Measurements from ENCODE around the gene MEIKIN.
"Not testable (repeated sequence)": the region's sequence is repeated elsewhere in the genome, so short reads cannot be mapped to it uniquely, and the experiment has no call there.

Gene MEIKIN

DNA sequence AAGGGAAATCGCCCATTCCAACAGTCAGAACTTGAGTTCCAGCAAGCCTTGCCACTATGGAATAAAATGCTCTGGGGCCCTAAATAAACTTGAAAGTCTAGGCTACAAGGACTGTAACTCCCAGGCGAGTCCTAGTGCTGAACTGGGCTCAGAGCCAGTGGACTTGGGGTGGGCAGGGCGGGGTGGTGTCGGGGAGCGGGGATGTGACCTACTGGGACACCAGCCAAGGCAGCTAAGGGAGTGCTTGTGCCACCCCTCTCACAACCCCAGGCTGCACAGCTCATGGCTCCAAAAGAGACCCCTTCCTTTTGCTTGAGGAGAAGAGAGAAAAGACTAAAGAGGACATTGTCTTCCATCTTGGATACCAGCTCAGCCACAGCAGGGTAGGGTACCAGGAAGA, 61.5 kb downstream of the MEIKIN start:
- Histone ChIP-seq H3K27ac (ENCODE audit: low read length) (no peak overlapping the region), H3K36me3 (replicated peaks; ENCODE audit: insufficient read depth, low read length) (no peaks in the 10 kb centered on the region), H3F3A (ENCODE audit: insufficient read depth, low read length) (no peaks in the 10 kb centered on the region), H3K4me2 (ENCODE audit: low read depth, low read length) (no peak overlapping the region), H3K27me3 (replicated peaks; ENCODE audit: insufficient read depth, low read length) (no peaks in the 10 kb centered on the region), H3K9me2 (replicated peaks; ENCODE audit: insufficient read depth, low read length) (no peaks in the 10 kb centered on the region), H3K4me3 (ENCODE audit: low read length) (no peak overlapping the region), H2AFZ (ENCODE audit: low read length) (no peak overlapping the region), H4K20me1 (ENCODE audit: insufficient read depth, low read length) (no peaks in the 10 kb centered on the region), H3K79me2 (ENCODE audit: low read length) (no peaks in the 10 kb centered on the region), H3K9me3 (replicated peaks; ENCODE audit: insufficient read depth, low read length) (no peaks in the 10 kb centered on the region), H3K9ac (ENCODE audit: low read length) (no peak overlapping the region), H3K4me1 (ENCODE audit: low read length) (no peaks in the 10 kb centered on the region)
- no peak for TF ChIP-seq EZH2phosphoT487 (IDR thresholded peaks at IDR 0.05; ENCODE audit: low read length)
- TF ChIP-seq, protein P1, sequence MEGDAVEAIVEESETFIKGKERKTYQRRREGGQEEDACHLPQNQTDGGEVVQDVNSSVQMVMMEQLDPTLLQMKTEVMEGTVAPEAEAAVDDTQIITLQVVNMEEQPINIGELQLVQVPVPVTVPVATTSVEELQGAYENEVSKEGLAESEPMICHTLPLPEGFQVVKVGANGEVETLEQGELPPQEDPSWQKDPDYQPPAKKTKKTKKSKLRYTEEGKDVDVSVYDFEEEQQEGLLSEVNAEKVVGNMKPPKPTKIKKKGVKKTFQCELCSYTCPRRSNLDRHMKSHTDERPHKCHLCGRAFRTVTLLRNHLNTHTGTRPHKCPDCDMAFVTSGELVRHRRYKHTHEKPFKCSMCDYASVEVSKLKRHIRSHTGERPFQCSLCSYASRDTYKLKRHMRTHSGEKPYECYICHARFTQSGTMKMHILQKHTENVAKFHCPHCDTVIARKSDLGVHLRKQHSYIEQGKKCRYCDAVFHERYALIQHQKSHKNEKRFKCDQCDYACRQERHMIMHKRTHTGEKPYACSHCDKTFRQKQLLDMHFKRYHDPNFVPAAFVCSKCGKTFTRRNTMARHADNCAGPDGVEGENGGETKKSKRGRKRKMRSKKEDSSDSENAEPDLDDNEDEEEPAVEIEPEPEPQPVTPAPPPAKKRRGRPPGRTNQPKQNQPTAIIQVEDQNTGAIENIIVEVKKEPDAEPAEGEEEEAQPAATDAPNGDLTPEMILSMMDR (IDR thresholded peaks at IDR 0.05; ENCODE audit: low read length) = no peak
- DNase-seq = no peak

DNA sequence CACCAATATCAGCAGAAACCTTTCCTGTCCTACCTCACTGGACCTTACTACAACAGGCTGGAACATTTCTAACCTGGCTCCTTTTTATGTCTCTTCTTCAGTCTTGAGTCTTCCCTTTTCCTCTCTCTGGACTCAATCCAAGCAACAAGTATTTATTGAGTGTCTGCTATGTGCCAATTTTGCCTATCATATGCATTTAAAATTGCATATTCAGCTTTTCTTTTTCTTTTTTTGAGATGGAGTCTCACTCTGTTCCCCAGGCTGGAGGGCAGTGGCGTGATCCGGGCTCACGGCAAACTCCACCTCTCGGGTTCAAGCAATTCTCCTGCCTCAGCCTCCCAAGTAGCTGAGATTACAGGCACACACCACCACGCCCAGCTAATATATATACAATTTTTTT, 65.8 kb downstream of the MEIKIN start:
- H3K27me3 ChIP-seq (replicated peaks; ENCODE audit: insufficient read depth, low read length) = no peaks in the 10 kb centered on the region
- no peaks in the 10 kb centered on the region for H4K20me1 ChIP-seq (ENCODE audit: insufficient read depth, low read length)
- H3K4me3 ChIP-seq (ENCODE audit: low read length) = no peak overlapping the region
- DNase-seq = no peak
- H3K9ac ChIP-seq (ENCODE audit: low read length) = no peak overlapping the region
- no peaks in the 10 kb centered on the region for H3K9me3 ChIP-seq (replicated peaks; ENCODE audit: insufficient read depth, low read length)
- H3K27ac ChIP-seq (ENCODE audit: low read length) = no peak overlapping the region
- no peaks in the 10 kb centered on the region for H3K36me3 ChIP-seq (replicated peaks; ENCODE audit: insufficient read depth, low read length)
- H2AFZ ChIP-seq (ENCODE audit: low read length) = no peak overlapping the region
- H3K4me1 ChIP-seq (ENCODE audit: low read length) = no peaks in the 10 kb centered on the region
- H3K79me2 ChIP-seq (ENCODE audit: low read length) = no peaks in the 10 kb centered on the region
- no peaks in the 10 kb centered on the region for H3F3A ChIP-seq (ENCODE audit: insufficient read depth, low read length)
- no peaks in the 10 kb centered on the region for H3K9me2 ChIP-seq (replicated peaks; ENCODE audit: insufficient read depth, low read length)
- no peak overlapping the region for H3K4me2 ChIP-seq (ENCODE audit: low read depth, low read length)
- TF ChIP-seq, protein P1 (IDR thresholded peaks at IDR 0.05; ENCODE audit: low read length) = no peak
- no peak for TF ChIP-seq EZH2 (optimal IDR thresholded peaks at IDR 0.05; ENCODE audit: low read depth, low read length)
- no peak for TF ChIP-seq EZH2phosphoT487 (IDR thresholded peaks at IDR 0.05; ENCODE audit: low read length)

DNA sequence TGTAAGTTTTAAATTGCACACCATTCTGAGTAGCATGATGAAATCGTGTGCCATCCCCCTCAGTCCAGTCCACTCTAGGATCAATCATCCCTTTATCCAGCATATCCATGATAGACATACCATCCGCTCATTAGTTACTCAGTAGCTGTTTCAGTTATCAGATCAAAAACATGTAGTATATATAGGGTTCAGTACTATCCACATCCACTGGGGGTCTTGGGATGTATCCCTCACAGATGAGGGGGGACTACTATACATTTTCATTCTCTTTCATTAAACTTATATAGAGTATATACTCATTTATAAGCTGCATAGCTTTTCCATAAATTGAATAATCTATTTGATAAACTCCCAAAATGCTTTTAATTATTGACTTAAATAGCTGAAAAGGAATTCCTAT, 67.6 kb downstream of the MEIKIN start:
- no peaks in the 10 kb centered on the region for H3K9me3 ChIP-seq (replicated peaks; ENCODE audit: insufficient read depth, low read length)
- H3K4me2 ChIP-seq (ENCODE audit: low read depth, low read length) = no peak overlapping the region
- no peaks in the 10 kb centered on the region for H3K36me3 ChIP-seq (replicated peaks; ENCODE audit: insufficient read depth, low read length)
- no peak for DNase-seq
- TF ChIP-seq, protein P1 (IDR thresholded peaks at IDR 0.05; ENCODE audit: low read length) = no peak
- no peak for TF ChIP-seq EZH2 (optimal IDR thresholded peaks at IDR 0.05; ENCODE audit: low read depth, low read length)
- H3K4me1 ChIP-seq (ENCODE audit: low read length) = no peaks in the 10 kb centered on the region
- no peaks in the 10 kb centered on the region for H3K9me2 ChIP-seq (replicated peaks; ENCODE audit: insufficient read depth, low read length)
- H3K4me3 ChIP-seq (ENCODE audit: low read length) = no peak overlapping the region
- H3K27me3 ChIP-seq (replicated peaks; ENCODE audit: insufficient read depth, low read length) = no peaks in the 10 kb centered on the region
- no peak overlapping the region for H3K9ac ChIP-seq (ENCODE audit: low read length)
- no peak overlapping the region for H2AFZ ChIP-seq (ENCODE audit: low read length)
- H4K20me1 ChIP-seq (ENCODE audit: insufficient read depth, low read length) = no peaks in the 10 kb centered on the region
- H3K27ac ChIP-seq (ENCODE audit: low read length) = no peak overlapping the region
- no peaks in the 10 kb centered on the region for H3F3A ChIP-seq (ENCODE audit: insufficient read depth, low read length)
- no peaks in the 10 kb centered on the region for H3K79me2 ChIP-seq (ENCODE audit: low read length)

DNA sequence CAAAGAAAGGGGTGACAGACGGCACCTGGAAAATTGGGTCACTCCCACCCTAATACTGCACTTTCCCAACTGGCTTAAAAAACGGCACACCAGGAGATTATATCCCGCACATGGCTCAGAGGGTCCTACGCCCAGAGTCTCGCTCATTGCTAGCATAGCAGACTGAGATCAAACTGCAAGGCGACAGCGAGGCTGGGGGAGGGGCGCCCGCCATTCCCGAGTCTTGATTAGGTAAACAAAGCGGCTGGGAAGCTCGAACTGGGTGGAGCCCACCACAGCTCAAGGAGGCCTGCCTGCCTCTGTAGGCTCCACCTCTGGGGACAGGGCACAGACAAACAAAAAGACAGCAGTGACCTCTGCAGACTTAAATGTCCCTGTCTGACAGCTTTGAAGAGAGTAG, 74.2 kb downstream of the MEIKIN start:
- not testable (repeated sequence) for H3K9ac ChIP-seq (ENCODE audit: low read length); H3K4me3 ChIP-seq (ENCODE audit: low read length); H3K36me3 ChIP-seq (replicated peaks; ENCODE audit: insufficient read depth, low read length); H4K20me1 ChIP-seq (ENCODE audit: insufficient read depth, low read length); H2AFZ ChIP-seq (ENCODE audit: low read length); H3K27me3 ChIP-seq (replicated peaks; ENCODE audit: insufficient read depth, low read length); H3K9me3 ChIP-seq (replicated peaks; ENCODE audit: insufficient read depth, low read length); H3K4me2 ChIP-seq (ENCODE audit: low read depth, low read length); H3K27ac ChIP-seq (ENCODE audit: low read length); H3K4me1 ChIP-seq (ENCODE audit: low read length); H3K9me2 ChIP-seq (replicated peaks; ENCODE audit: insufficient read depth, low read length); H3F3A ChIP-seq (ENCODE audit: insufficient read depth, low read length); DNase-seq; H3K79me2 ChIP-seq (ENCODE audit: low read length)

All from MM.1S (cell line).